GM19099 (cell line): ENCODE results near the gene FBXO41.

Experiments used
- POLR2A ChIP-seq: IDR thresholded peaks from 3 replicates; pipeline ENCODE4 v1.6.1; 2011; ENCODE audit warnings: low read depth; ENCODE audit not compliant: insufficient read length; ENCODE audit errors: extremely low read depth

FBXO41 gene

GRCh38 chr2:73215254-73215653, 69.0 kb downstream of the FBXO41 start:
- no peak for TF ChIP-seq POLR2A

- peak; percentile 77 for TF ChIP-seq POLR2A
Observed at GRCh38 chr2:73214120-73215035, 69.9 kb downstream of the FBXO41 start, which contains the start of gene SMYD5. SMYD5 (plus strand) TSS chr2:73214245; CDS start chr2:73214267, 22 bp downstream.

- TF ChIP-seq POLR2A: no peak
Observed at GRCh38 chr2:73212448-73213176, 71.7 kb downstream of the FBXO41 start.

- TF ChIP-seq POLR2A: no peak
Observed at GRCh38 chr2:73212098-73212447, 72.2 kb downstream of the FBXO41 start.

GRCh38 chr2:73210696-73211095, 73.6 kb downstream of the FBXO41 start:
- no peak for TF ChIP-seq POLR2A

GRCh38 chr2:73210019-73210418, 74.3 kb downstream of the FBXO41 start:
- no peak for TF ChIP-seq POLR2A

GRCh38 chr2:73208258-73208657, 76.0 kb downstream of the FBXO41 start:
- no peak for TF ChIP-seq POLR2A

- no peak for TF ChIP-seq POLR2A
Observed at GRCh38 chr2:73205611-73206010, 78.7 kb downstream of the FBXO41 start.
